ENCODE results near the gene MBIP.

MBIP gene

DNA sequence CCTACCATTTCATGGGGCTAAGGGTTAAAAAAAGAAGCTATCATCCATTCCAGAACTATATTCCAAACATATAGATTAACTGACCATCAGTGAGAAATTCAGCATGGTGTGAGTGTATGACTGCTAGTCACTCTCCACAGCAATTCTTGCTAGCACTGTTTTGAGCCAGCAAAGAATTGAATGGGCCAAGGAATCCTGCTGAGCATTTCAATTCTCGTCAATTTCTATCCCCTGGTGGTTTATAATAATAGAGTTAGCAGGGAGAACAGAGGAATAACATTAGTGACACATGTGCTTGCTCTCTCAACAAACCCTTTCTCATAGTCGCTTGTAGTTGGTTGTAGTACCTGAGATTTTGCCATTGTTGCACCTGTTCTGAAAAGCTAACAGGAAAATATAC lies 7.2 kb downstream of the MBIP start:
- DNase-seq, result no peak

DNA sequence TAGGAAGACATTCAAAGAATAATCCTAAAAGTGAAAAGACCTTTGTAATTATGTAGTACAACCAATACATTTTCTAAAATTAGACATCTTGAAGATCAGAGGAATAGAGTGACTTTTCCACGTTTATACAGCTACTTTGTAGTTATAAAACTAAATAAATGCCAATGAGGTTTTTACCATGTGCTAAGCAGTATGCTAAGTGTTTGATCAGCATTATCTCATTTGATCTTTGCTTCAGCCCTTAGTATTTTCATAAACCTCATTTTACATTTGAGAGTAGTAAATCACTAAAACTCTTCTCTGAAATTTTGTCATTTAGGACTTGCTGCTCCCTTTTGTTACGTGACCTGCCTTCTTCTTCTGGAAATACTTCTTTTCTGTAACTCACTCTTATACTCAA lies 13.6 kb downstream of the MBIP start:
- DNase-seq, result no peak

- DNase-seq, result no peak
Observed at GRCh38 chr14:36304895-36305294, 15.5 kb downstream of the MBIP start.

- DNase-seq, result no peak
Observed at GRCh38 chr14:36303960-36304359, 16.5 kb downstream of the MBIP start.

GRCh38 chr14:36302823-36303222 lies 17.6 kb downstream of the MBIP start:
- no peak for DNase-seq

DNA sequence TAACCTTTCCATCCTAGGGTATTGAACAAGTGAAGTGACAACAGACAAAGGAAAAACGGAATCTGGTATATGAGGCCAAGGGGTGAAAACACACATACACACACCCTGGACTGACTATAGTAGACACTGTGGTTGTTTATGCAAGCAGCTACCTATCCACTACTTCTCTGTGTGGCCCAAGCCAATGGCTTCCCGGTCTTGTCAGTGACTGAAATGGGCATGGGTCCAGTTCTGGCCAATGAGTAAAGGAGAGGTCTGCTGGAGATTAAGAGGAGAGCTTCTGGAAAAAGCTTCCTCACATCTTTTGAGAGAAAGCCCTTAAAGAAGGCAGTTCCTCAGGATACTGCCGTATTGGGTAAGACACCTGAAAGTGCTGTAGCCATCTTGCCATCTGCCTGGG lies 19.3 kb downstream of the MBIP start:
- no peak for DNase-seq

GRCh38 chr14:36300337-36300736 lies 20.1 kb downstream of the MBIP start:
- DNase-seq, result no peak

GRCh38 chr14:36295642-36296627 lies 24.5 kb downstream of the MBIP start:
- no peak for DNase-seq

GRCh38 chr14:36294543-36294942 lies 25.9 kb downstream of the MBIP start:
- no peak for DNase-seq

GRCh38 chr14:36293824-36294223 lies 26.6 kb downstream of the MBIP start:
- DNase-seq, result no peak

GRCh38 chr14:36289954-36290353 lies 30.5 kb downstream of the MBIP start:
- DNase-seq, result no peak

DNA sequence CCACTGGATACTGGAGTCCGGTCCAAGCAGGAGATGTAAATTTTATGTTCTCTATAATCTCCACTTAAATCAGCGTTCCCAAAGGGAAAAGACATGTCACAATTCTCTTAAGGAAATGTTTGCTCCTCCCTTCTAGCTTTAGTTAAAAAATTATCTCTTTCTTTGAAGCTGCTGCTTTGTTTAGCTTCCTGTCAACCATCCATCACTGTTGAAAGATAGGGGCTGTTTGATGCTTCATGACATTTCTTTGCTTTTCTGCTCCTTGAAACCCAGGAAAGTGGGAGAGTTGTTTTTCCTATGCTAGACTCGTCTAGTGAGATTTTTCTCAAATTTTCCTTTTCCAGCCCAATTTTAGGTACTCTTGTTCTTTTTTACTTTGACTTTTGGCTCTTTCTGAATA lies 31.9 kb downstream of the MBIP start:
- DNase-seq, result no peak

DNA sequence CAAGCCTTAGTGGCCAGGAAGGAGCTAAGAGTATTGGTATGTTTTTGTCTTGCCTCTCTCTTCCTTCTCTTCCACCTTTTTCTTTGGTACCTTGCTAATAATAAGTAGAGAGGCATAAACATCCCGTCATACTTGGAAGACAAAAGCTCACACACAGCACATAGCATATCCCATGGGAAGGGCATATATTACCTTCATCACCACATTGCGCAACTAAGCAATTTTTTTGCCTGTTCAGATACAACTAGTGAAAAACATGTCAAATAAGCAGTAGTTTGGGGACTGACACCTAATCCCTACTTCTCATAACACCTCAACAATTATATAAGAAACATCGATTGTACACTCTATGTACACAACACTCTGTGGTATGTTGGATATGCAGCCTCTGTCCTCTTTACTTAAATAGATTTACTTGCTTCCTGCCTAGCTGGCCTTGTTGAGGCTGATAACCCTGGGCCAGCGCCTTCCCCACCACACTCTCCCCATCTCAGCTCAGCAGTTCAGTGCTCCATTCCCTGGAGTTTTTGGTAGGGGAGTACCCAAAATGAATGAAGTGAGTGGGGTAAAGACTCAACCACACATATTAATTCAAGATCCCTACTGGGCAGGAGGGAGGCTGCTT lies 35.4 kb downstream of the MBIP start:
- DNase-seq, result no peak

GRCh38 chr14:36281309-36281708 lies 39.1 kb downstream of the MBIP start:
- DNase-seq, result no peak

GRCh38 chr14:36279306-36280190 lies 40.9 kb downstream of the MBIP start:
- no peak for DNase-seq

DNA sequence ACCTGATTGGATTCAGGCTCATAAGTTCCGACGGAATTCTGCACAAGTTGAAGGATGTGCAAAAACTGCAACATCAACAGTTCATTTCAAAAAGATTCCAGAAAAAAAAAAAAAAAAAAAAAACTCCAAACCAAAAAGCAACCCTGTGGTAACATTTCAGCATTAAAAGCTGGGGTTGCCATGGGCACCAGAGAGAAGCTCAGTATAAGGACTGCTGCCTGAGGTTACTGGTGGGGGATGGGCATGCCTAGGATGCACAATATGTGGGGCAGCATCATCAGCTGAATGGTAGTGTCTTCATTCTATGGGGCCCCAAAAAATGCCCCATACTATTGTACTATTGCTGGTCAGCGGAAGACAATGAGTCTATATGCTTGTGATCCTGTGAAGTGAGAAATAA lies 44.7 kb downstream of the MBIP start:
- DNase-seq, result no peak

- DNase-seq, result no peak
Observed at GRCh38 chr14:36271939-36272907, 48.2 kb downstream of the MBIP start.

GRCh38 chr14:36271222-36271621 lies 49.2 kb downstream of the MBIP start:
- no peak for DNase-seq

DNA sequence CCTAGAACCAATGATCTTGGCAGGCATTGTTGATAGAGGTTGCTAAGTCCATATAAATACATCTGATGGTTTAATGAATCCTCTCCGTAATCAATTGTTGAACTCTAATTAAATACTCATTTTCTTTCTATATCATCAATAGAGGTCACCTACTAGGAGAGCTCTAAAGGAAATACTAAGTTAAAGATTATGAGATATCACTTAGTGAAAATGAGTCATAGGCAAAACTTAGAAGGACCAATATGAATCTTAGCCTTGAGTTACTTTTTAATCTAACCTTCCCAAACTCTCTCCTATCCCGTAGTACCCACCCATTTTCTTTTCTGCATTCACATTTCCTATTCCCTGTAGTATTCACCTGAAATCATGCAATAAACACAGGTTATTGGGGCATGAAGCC lies 50.2 kb downstream of the MBIP start:
- DNase-seq, result no peak

DNA sequence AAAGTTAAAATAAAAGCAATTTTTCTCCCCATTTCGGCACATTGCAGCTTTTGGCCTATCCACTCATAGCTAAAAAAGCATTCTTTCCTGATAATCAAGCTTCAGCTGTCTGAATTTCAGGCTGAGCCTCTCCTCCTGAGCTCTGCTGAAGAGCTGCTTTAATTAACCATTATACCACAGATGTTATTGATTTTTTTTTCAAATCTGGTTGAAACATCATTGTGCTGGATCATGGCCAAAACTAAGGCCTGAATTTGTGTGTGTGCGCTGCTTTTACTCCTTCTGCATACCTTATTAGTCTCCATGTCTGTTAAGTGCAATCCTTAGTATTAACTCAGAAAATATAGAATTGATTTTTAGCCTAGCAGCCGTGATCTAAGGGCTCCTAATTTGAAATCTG lies 52.3 kb downstream of the MBIP start:
- DNase-seq, result peak; percentile 88

GRCh38 chr14:36264595-36264994 lies 55.8 kb downstream of the MBIP start:
- DNase-seq, result no peak

GRCh38 chr14:36264107-36264506 lies 56.3 kb downstream of the MBIP start:
- no peak for DNase-seq

Measured in NCI-H524 treated with DMSO at 0.1 percent for 48 hours (cell line).